NCI-H82 treated with DMSO at 0.1 percent for 48 hours (cell line): ENCODE measurements around the gene NAIF1.

Experiments
- DNase-seq: peaks from one replicate; lab custom pipeline; 2025; ENCODE audit not compliant: unreplicated experiment; lab: John Stamatoyannopoulos, UW

Gene NAIF1

DNA sequence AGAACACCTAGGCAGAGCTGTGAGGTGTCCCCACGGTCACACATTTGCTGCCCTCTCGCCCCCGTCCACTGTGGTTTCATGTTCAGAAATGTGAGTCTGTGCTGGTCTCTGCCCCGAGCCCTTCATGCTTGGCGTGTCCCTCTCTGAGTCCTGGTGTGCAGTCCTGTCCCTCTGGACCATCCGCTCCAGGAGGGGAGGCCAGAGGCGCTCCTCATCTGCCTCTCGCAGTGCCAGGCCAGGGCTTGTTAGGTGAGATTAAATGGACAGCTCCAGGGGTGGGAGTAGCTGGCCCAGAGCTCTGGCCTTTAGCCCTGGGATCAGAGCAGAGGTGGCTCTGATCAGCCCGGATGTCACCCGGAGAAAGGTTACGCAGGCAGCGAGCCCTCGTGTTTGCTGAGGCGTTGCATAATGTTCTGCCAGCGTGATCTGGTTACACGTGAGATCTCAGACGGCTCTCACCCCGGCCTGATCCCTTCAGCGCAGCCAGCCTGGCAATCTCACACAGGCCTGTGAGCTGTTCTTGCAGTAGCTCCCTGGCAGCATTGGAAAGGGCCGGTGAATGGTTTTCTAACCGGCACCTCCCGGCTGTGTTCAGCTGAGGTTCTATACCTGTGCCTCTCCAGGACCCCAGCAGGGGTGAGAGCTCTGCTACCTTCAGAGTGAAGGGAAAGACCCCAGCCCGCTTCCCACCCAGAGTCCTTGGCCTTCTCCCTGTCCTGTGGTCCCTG lies 35.9 kb upstream of the NAIF1 start:
- no peak for DNase-seq

DNA sequence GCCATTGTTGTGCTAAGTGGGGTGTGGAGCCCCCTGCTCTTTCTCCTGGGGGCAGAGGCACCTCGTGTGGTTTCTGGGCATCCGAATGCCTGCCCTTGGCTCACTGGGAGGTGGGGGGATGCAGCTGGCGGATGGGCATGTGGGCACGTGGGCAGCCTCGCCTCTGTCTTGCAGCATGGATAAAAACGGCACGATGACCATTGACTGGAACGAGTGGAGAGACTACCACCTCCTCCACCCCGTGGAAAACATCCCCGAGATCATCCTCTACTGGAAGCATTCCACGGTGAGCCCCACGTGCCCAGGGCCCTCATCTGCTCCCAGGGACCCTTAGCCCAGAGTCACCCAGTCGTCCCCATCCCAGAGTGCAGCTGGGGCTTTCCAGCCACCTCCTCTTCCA lies 35.1 kb upstream of the NAIF1 start:
- DNase-seq, result no peak

DNA sequence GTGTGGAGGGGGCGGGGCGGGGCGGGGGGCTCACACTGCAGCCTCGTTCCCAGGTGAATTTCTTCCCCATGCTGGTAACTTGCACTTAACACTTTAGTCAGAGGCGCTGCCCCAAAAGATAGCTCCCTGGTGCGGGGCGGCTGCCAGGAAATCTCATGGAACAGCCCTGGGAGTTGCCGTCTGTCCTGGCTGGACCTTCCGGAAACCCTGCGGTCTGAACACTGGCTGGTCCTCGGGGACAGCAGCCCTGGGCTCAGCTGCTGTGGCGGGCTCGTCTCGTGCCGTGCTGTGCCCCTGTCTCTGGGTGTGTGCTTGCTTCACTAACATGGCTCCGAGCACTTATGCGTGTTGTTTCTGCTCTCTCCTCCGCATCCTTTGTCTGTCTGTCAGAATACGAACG lies 34.6 kb upstream of the NAIF1 start:
- no peak for DNase-seq

DNA sequence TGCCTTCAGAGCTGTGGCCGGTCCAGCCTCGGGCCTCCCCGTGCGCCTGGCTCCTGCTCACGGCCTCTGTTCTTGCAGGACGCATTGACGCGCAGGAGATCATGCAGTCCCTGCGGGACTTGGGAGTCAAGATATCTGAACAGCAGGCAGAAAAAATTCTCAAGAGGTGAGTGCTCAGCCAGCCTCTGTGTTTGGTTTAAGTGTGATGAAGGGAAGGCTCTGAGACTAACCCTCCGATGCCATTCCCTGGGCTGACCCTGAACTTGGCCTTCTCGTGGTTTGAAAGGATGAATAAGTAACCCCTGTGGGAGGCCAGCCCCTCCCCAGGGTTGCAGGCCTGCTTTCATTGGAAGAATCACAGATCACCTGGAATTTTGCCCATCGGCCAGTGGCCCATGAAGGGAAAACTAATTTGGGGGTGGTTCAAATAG lies 34.1 kb upstream of the NAIF1 start:
- no peak for DNase-seq

DNA sequence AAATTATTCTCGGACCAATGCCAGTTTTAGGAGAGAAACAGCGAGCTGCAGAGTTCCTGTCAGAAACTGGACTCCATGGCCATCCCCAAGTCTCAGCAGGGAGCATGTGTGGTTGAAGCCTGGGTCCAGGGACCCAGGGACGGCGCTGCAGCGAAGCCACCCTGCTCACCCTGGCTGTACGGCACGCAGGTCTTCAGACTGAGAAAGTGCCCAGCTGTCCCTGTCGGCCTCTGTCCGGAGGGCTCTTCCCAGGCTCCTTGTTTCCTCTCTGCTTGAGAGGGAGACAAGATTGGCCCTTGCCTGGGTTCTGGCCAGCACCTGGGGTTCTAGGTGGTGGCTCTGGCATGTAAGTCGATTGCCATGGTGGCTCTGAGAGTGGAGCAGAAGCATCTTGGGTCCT lies 33.5 kb upstream of the NAIF1 start:
- DNase-seq, result no peak

DNA sequence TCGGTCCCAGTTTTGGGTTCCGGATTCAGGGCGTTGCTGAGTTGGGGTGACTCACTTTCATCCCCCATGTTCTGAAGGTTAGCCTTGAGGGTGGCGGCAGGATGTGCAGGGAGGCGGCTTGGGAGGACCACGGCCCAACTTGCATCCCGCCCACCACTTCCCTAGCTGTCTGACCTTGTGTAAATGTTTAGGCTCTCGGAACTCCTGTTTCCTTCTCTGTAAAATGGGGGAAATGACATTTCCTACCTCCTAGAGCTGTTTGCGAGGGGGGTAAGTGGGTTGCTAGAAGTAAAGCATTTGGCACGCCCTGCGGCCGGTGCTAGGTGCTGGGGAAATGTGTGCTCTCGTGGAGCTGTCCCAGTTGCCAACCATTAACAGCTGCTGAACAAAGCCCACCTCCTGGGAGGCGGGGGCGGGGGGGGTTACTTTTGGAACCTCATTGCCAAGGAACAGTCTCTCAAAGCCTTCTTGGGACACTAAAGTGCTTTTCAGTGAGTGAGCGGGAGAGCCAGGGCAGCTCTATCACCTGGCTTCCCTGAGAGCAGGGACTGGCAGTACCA lies 32.9 kb upstream of the NAIF1 start:
- DNase-seq, result no peak

DNA sequence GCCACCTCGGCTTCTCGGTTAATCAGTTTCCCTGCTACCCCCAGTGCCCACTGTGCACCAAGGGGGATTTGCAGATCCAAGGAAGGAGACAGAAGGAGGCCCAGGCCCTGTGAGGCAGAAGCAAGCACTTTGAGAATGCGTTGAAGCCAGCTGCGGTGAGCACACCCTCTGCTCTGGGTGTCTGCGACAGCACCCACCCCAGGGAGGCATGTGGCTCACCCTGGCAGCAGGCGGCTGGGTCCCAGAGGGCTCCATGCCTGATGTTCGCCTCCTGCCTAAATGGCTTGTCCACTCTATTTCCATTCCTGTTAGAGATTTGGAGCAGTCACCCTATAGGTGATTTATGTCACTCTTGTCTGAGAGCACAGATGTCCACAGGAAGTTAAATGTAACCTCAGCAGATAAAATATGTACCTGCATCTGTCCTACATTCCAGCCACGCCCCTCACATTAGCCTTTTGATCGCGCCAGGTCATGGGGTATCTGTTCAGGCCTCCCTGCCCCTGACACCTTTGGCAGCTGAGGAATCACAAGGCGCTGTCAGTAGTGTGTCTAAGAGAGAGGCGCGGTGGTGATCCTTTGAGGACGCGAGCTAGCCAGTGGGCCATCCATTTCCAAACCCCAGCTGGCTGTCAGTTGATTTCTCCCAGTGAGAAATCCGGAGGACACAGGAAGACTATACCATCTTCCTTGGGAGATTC lies 32.3 kb upstream of the NAIF1 start:
- no peak for DNase-seq

DNA sequence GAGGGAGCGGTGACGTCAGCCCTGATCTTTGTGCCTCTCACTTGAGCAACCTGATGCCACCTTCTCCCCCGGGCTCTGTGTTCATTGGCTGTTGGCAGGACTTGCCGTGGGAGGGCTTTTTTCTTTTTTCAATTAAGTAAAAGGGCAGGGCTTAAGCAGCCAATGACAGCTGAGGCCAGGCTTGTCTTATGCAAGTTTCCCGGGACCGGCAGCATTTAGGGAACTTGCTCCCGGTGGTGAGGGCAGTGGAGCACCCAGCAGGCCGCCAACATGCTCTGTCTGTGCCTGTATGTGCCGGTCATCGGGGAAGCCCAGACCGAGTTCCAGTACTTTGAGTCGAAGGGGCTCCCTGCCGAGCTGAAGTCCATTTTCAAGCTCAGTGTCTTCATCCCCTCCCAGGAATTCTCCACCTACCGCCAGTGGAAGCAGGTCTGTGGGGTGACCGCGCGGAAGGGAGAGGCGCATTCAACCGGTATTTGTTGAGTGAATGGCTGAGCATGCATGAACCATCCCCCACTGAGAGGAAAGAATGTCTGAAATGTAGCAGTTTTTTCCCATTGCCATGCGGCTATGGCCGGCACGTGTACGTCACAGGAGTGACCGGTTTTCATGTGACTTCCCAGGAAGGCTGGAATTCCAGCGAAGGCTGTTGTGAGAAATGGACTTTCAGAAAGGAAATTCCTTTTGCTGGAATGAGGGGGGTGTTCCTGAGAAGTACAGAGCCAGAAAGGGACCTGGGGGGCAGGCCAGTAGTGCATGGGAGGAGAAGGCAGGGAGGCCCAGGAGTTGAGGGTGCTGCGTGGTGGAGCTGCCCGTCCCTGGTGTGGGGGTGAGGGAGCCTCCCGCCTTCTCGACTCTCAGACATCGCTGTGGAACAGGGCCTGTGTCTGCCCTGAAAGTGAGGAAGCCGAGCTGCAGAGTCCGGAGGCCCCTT lies 31.4 kb upstream of the NAIF1 start:
- DNase-seq, result peak; percentile 76

DNA sequence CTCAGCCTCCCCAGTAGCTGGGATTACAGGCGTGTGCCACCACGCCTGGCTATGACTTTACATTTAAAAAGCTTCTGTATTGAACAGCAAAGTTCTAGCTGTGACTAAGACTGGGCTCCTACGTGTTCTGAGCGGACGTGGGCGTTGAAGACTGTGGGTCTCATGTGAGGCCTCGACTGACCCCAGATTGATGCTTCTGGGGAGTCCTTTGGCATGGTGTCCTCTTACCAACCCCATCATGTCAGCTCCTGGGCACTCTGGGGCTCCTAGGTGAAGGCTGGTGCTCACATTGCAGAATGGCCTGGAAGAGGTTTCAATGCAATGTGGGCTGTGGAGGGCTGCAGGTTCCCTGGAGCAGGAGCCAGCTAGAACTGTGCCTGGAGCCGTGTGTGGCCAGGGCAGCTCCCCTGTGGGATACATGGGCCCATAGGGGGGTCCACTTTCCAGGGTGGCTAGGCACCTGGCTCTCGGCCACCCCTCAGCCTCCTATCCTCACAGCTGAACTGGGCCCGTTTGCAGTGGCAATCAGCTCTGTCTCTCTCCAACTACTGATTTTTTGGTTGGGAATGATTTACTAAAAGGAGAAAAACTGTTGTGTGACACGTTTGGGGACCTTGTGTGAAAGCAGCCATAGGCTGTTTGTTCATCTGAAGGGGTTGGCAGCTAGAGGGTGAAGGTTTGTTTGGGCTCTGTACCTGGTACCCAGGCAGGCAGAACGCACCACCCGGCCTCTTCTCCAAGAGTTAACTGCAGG lies 30.6 kb upstream of the NAIF1 start:
- DNase-seq, result no peak

DNA sequence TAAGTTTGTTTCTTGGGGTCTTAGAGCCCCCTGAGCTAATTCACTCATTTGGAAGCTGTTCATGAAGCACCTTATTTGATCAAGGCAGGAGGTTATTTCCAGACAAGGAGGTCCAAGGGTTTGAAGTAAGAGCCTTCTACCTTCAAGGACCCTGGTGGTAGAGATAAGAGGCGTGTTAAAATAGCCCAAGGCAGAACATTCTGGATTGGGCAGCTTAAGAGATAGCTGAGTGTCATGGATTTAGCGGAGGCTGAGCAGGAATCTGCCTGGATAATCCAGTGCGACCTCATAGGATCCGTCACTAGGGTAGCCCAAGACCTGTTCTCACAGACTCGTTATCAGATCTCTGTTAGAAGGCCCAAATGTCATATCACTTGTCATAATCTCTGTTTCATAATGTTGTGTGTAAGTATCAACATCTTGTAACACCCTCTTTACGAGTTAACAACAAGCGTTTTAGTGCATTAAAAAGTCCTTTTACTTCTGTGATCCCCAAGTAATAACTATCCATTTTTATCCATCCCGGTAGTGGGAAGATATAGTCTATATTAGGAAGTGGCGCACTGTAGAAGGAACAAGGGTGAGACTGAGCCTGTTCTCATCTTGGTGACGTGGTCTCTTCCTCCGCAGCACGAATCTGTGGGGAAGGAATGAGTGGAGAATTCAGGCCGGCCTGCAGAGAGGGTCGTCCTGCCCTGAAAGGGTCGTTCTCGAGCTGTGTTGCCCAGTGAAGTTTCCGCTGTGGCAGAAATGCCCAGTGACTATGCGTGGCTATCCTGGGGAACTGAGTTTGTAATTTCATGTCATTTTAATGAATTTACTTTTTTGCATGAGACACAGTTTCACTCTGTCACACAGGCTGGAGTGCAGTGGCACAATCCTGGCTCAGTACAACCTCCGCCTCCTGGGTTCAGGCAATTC lies 29.8 kb upstream of the NAIF1 start:
- DNase-seq, result peak; percentile 29

DNA sequence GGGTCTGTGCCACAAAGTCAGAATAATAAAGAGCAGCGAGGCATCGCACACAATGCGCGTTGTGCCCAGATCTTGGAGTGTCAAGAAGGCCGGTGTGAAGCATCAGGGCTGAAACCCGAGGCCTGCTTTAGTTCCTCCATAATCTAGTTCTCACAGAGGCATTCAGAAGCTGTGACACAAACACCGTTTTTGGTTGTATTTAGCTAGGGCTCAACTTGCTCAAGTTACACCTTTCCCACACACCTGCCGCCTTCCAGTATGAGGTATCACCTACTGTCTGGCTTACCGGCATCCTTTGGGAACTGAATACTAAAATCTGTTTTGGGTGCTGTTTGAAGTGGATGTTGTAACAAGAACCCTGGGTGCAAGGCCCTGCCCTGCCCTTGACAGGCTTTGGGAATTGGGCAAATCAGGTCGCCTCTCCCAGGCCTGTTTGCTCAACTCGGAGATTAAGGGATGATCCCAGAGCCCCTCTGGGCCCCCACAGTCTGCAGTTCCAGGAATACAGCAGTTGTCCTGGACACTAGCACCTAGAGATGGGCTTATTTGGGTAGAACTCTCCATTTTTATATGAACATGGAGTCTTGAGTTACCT lies 27.9 kb upstream of the NAIF1 start:
- no peak for DNase-seq

DNA sequence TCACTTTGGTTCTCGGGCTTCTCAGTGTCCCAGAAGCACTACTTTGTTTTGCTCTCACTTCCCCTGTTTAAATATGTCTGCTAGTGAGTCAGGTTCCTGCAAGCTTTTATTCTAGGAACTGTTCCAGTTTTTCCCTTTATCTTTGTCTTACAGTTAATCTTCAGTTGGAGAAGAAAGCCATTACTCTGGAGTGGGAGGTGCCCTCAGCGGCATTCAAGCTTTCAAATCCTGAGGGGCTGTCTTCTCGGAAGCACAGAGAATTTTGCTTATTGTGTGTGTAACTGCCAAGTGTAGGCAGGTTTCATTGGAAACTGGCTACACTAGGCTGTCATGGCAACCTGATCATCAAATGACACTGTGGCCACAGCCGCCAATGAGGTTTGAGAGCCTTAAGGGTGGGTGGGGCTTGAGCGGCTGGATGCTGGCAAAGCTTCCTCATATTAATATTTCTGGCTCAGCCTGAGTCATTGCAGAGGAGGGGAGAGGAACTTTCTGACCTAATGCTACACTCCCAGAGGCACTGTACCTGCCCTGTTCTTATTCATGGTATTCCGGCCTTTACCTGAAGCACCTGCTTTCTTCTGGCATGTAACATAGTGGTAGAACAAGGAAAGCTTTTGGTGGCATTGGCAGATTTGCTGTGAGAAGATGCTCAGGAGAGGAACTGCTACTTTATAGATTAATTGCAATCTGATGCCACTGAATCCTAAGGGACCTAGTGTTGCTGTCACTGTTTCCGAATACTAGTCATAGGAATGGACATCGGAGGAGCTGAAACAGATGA lies 27.2 kb upstream of the NAIF1 start:
- DNase-seq, result no peak

DNA sequence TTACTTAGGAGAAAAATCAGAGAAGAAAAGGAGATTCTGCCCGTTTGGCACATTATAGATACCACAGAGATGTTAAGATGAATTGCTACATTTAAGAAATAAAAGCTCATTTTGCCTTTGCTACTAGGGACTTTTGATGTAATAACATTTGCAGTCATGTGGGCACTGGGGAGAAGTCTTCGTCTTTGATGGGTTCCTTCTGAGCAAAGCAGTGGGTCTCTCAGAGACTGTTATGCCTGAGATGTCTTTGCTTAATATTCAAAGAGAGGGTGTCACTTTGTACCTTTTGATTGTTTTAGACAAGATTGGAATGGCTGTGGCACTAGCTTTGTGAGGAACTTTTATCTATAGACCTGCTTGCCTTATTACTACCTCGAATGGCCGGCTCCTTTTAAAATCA lies 25.9 kb upstream of the NAIF1 start:
- DNase-seq, result no peak

DNA sequence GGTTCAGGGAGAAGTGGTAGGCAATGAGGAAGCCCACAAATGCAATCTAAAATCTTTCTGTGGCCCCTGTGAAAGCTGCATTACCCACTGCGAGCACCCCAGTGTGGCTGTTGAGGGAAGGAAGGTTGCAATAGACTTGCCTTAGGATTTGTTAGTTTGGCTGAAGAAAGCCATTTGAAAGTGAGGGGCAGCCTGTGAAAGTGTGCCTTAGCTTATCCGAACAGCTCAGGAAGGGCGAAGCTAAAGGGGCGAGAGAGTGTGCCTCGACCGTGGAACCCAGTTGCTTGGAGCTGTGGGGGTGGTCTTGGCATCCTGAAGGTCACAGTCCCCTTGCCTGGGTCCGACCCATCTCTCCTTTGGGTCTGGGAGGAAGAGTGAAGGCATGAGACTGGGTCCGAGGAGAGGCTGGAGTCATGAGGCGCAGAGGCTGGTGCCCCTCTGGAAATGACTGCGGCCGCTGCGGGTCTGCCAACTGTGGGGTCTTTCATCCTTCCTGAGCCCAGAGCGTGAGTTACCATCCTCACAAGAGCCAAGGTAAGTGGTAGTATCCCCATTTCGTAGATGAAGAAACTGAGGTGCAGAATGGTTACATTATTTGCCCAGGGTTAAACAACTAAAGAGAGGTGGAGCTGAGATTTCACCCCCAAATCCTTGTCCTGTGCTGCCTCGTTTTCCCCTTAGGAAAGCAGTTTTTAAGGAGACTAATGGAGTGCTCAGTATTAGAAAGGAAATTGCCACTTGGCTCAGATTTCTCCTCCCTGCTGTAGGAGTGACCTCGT lies 25.3 kb upstream of the NAIF1 start:
- DNase-seq, result no peak

DNA sequence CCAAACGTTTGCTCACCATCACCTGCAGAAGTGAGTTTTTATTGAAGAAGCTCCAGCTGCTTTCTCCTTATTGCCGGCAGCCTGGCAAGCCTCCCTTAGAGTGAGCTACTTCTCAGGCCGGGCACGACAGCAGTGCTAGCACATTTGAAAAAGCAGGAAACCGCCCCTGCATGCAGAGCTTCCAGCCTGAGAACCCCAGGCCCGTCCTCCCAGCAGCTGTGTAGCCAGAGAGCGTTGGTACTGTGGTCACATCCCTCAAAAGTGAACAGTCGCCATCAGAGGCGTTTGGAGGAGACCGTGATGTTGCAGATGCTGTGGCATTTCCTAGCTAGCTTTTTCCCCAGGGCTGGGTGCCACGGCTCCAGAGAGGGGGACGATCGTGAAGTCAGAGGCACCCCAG lies 24.5 kb upstream of the NAIF1 start:
- DNase-seq, result no peak

DNA sequence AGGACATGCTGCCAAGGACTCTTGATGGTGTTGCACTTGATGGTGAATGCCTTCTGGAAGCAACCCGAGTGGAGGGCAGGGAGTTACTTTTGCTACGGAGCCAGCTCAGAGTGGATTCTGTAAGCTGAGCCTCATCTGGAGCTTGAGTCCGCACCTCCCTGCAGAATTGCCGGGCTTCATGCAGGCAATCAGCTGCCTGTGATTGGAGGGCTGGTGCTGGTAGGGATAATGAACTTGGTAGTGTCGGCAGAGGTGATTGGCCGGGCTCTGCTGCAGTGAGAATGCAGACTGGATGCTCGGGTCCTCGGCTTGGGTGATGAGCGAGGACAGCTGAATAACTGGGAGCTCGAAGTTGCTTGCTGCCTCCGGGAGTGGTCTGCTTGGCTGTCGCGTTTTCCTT lies 24.0 kb upstream of the NAIF1 start:
- DNase-seq, result peak; percentile 54

DNA sequence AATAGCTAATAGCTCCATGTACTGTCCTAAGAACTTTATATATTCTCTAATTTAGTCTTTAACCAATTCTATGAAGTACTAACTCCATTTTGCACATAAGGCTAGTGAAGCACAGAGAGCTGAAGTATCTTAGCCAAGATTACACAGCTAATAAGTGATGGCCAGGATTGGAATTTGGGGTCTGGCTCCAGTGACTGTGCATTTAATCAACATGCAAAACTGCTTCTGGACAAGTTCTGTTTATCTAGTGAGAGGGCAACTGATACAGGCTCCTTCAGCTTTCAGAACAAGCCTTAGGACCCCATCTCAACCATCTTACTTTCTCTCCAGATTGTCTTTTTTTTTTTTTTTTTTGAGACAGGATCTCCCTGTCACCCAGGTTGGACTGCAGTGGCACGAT lies 22.2 kb upstream of the NAIF1 start:
- DNase-seq, result no peak
